PC-3 (cell line): ENCODE measurements around the gene SPDYE1. TPM values are rescaled to one million over a fixed set of nuclear protein-coding genes. Genes with fewer than 3 reads are reported as not detected.
A peak's percentile ranks its signal among the peaks of the same experiment; 100 is the strongest.
"Not testable (repeated sequence)": the region's sequence is repeated elsewhere in the genome, so short reads cannot be mapped to it uniquely, and the experiment has no call there.

Experiments
- ATAC-seq: fragments of 200-7000 bp; cut with Tn5 transposase; 2 replicates; pipeline ENCODE4 v1.9.1; 2020; ENCODE audit warnings: mild to moderate bottlenecking, moderate library complexity
- BruUV-seq: library from RNA; stranded (reverse); fragments of 400-500 nt; replicated peaks from 2 replicates; lab custom pipeline; 2021; lab: Mats Ljungman, UMichigan
- CTCF ChIA-PET: fragments of 300-600 bp; sonication (Branson Sonifier 250); formaldehyde crosslinking; loops from one replicate; lab custom pipeline; 2022; ENCODE audit warnings: antibody characterized with exemption; lab: Charles Lee
- POLR2A ChIA-PET: fragments of 300-600 bp; sonication (Branson Sonifier 250); formaldehyde crosslinking; loops from one replicate; lab custom pipeline; 2022; ENCODE audit warnings: antibody characterized with exemption; ENCODE audit not compliant: unreplicated experiment; lab: Charles Lee
- DNase-seq: peaks from one replicate; pipeline ENCODE4 v3.0.0-alpha.2; 2015
- H2AFZ ChIP-seq: fragments of 300-600 bp; sonication (generic); 2 replicates; pipeline ENCODE4 v1.6.0; 2016; ENCODE audit warnings: antibody characterized with exemption, low read length
- H3F3A ChIP-seq: fragments of 300-600 bp; sonication (generic); one replicate; pipeline ENCODE4 v1.6.0; 2017; ENCODE audit warnings: antibody characterized with exemption, low read length, control low read depth, mild to moderate bottlenecking; ENCODE audit not compliant: unreplicated experiment
- H3K27ac ChIP-seq: fragments of 300-600 bp; sonication (generic); 2 replicates; pipeline ENCODE4 v1.5.1; 2016; ENCODE audit warnings: mild to moderate bottlenecking, low read length
- H3K27me3 ChIP-seq: fragments of 300-600 bp; sonication (generic); 2 replicates; pipeline ENCODE4 v1.6.1; 2016; ENCODE audit warnings: low read length, mixed read lengths
- H3K36me3 ChIP-seq: fragments of 300-600 bp; sonication (generic); 2 replicates; pipeline ENCODE4 v1.6.1; 2016; ENCODE audit warnings: low read depth, mixed run types, low read length, mixed read lengths
- H3K4me1 ChIP-seq: fragments of 300-600 bp; sonication (generic); 2 replicates; pipeline ENCODE4 v1.5.1; 2016; ENCODE audit warnings: low read length; ENCODE audit not compliant: insufficient read depth
- H3K4me2 ChIP-seq: fragments of 300-600 bp; sonication (generic); 2 replicates; pipeline ENCODE4 v1.6.0; 2016; ENCODE audit warnings: low read length
- H3K4me3 ChIP-seq: fragments of 300-600 bp; sonication (generic); 2 replicates; pipeline ENCODE4 v1.5.1; 2016; ENCODE audit warnings: mild to moderate bottlenecking, low read length, mixed read lengths
- H3K79me2 ChIP-seq: fragments of 300-600 bp; sonication (generic); 2 replicates; pipeline ENCODE4 v1.6.1; 2017; ENCODE audit warnings: low read length, mixed read lengths
- H3K9ac ChIP-seq: fragments of 300-600 bp; sonication (generic); 2 replicates; pipeline ENCODE4 v1.6.0; 2016; ENCODE audit warnings: mild to moderate bottlenecking, low read length
- H3K9me2 ChIP-seq: fragments of 300-600 bp; sonication (generic); replicated peaks from 2 replicates; pipeline ENCODE4 v1.6.1; 2016; ENCODE audit warnings: mixed run types, low read length, mixed read lengths
- H3K9me3 ChIP-seq: fragments of 300-600 bp; sonication (generic); 2 replicates; pipeline ENCODE4 v1.6.1; 2016; ENCODE audit warnings: low read length, mixed read lengths
- H4K20me1 ChIP-seq: fragments of 300-600 bp; sonication (generic); 2 replicates; pipeline ENCODE4 v1.6.1; 2016; ENCODE audit warnings: low read length, mixed read lengths
- intact Hi-C: fragments of 100-400 bp; cut with micrococcal nuclease; formaldehyde crosslinking; loops from 2 replicates; pipeline ENCODE4 v1.9.0; 2023
- total RNA-seq: library from RNA; depleted of rRNA; stranded (reverse); fragments of >200 nt; gene quantifications from 2 replicates; pipeline ENCODE4 v1.2.3, GENCODE V29; 2014

Gene SPDYE1
- total RNA-seq, 1 experiment from 2014 or later: not detected

DNA sequence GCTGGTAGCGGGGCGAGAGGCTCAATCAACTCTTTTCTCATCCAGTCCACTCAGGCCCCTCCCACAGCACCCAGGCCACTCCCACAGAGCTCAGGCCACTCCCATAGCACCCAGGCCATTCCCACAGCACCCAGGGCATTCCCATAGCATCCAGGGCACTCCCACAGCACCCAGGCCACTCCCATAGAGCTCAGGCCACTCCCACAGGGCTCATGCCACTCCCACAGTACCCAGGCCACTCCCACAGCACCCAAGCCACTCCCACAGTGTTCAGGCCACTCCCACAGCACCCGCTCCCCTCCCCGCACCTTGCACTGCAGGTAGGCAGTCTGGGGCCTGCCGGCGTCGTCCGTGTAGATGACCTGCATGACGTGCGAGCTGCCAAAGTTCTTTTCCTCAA, 38.7 kb downstream of the SPDYE1 start:
- H3K9me2 ChIP-seq, H3K79me2 ChIP-seq, H3K4me3 ChIP-seq, H3K4me2 ChIP-seq, CTCF ChIA-PET, H4K20me1 ChIP-seq, H3K36me3 ChIP-seq, POLR2A ChIA-PET, H3K9me3 ChIP-seq, H3K27me3 ChIP-seq, H2AFZ ChIP-seq, intact Hi-C loops, H3K27ac ChIP-seq, H3K9ac ChIP-seq, H3K4me1 ChIP-seq, H3F3A ChIP-seq, BruUV-seq: not testable (repeated sequence)
- DNase-seq (peak; percentile 69), ATAC-seq (peak; percentile 75)

GRCh38 chr7:44037951-44038350, 40.3 kb downstream of the SPDYE1 start:
- H3K36me3 ChIP-seq, POLR2A ChIA-PET, ATAC-seq, H3K4me1 ChIP-seq, H3K9me3 ChIP-seq, CTCF ChIA-PET, H3F3A ChIP-seq, H3K4me3 ChIP-seq, BruUV-seq, H3K79me2 ChIP-seq, H3K27ac ChIP-seq, H3K27me3 ChIP-seq, H3K4me2 ChIP-seq, H3K9me2 ChIP-seq, H4K20me1 ChIP-seq, intact Hi-C loops, H3K9ac ChIP-seq, H2AFZ ChIP-seq, DNase-seq: not testable (repeated sequence)

- H3K4me3 ChIP-seq, H3K9me3 ChIP-seq, H3F3A ChIP-seq, H3K9me2 ChIP-seq, H2AFZ ChIP-seq, H4K20me1 ChIP-seq, H3K27ac ChIP-seq, intact Hi-C loops, BruUV-seq, H3K4me1 ChIP-seq, DNase-seq, H3K9ac ChIP-seq, H3K36me3 ChIP-seq, ATAC-seq, H3K27me3 ChIP-seq, CTCF ChIA-PET, H3K79me2 ChIP-seq, H3K4me2 ChIP-seq: not testable (repeated sequence)
- POLR2A ChIA-PET: interaction anchor here (0.6 kb wide), 1 partner anchor 152 kb away, joined by 3 read pairs; no protein-coding TSS in a partner anchor
Observed at GRCh38 chr7:44038553-44038952, 40.9 kb downstream of the SPDYE1 start.

DNA sequence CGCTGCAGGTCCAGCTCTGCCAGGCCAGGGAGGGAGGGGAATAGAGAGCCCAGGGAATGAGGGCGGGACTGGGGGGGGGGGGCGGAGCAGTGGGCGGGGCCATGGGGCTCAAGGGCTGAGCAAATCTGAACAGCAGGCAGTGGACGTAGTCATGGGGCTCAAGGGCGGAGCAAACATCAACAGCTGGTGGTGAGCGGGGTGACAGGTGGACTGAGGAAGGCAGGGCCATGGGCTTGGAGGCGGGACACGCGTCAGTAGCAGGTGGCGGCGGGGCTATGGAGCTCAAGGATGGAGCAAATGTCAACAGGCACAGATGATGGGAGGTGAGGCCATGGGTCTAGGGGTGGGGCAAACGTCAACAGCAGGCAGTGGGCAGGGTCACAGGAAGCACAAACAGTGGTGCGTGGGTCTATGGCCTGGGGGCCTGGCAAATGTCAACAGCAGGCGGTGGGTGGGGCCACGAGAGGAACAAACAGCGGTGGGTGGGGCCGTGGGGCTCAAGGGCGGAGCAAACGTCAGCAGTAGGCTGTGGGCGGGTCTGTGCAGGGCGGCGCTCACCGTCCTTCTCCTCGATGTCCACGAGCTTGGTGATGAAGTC, 41.4 kb downstream of the SPDYE1 start:
- Histone ChIP-seq H3K4me2 (peak overlapping the region; percentile 78), H3K4me3 (peak overlapping the region; percentile 49; the same call in 1 of the 2 replicates), H2AFZ (0 out of 2 replicates have a peak overlapping the region, but pooled peaks have one; percentile 53)
- H3K9me2 ChIP-seq, H3F3A ChIP-seq, H4K20me1 ChIP-seq, H3K9ac ChIP-seq, H3K27ac ChIP-seq, CTCF ChIA-PET, H3K27me3 ChIP-seq, H3K9me3 ChIP-seq, H3K79me2 ChIP-seq, H3K4me1 ChIP-seq, intact Hi-C loops, H3K36me3 ChIP-seq, BruUV-seq: not testable (repeated sequence)
- ATAC-seq: peak; percentile 81
- POLR2A ChIA-PET: interaction anchor here (0.6 kb wide), 1 partner anchor 151 kb away, joined by 3 read pairs; no protein-coding TSS in a partner anchor
- peak; percentile 80 for DNase-seq

DNA sequence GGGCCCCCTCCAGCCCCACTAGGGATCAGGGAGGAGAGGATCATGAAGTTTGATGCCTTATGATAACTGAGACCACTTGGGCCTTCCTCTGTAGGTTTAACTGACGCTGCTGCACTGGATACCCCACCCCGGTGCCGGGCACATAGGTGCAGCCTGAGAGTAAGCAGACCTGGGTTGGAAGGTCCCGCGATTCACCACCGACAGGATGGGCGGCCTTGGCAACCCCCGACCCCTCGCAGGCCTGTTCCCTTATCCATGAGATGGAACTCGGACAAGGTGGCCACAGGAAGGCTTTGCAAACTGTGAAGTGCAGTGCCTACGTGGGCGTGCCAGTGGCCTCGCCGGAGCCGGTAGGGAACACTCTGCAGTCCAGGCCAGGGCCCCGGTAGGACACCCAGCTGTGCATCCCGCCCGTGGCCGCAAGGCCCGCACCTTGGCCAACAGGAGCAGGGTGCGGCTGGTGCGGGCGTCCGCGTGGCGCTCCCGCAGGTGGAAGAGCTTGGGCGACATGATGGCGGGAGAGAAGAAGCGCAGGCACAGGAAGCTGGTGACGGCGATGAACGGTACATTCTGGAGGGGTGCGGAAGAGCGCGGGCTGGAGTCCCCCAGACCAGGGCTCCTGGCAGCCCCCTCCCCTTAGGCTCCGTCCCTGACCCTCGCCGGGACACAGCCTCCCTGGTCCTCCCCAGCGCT, 42.2 kb downstream of the SPDYE1 start:
- H3K27me3 ChIP-seq, POLR2A ChIA-PET: not testable (repeated sequence)

DNA sequence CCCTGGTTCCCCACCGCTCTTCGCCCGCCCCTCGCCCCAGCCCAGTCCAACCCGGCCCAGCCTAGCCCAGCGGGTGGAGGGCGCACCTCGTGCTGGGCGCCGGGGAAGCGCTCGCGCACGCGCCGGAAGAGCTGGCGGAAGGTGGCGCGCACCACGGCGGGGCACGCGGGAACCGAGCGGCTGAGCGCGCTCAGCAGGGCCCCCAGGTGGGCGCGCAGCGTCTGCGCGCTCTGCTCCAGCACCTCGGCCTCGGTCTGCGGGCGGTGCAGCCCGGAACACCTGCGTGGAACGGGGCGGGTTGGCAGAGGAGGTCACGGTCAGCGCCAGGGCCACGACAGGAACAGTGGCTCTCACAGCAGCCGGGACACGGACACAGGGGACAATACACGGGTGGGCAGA, 42.8 kb downstream of the SPDYE1 start:
- ATAC-seq, H3K9me3 ChIP-seq, H3K4me1 ChIP-seq, H2AFZ ChIP-seq, H3K36me3 ChIP-seq, H3F3A ChIP-seq, H3K27ac ChIP-seq, CTCF ChIA-PET, H4K20me1 ChIP-seq, intact Hi-C loops, H3K9me2 ChIP-seq, POLR2A ChIA-PET, H3K9ac ChIP-seq, DNase-seq, H3K27me3 ChIP-seq, BruUV-seq: not testable (repeated sequence)
- peaks cover 10% of the 10 kb centered on the region for H3K79me2 ChIP-seq
- H3K4me2 ChIP-seq: peak overlapping the region; percentile 71
- H3K4me3 ChIP-seq: peak overlapping the region; percentile 38; the same call in 1 of the 2 replicates

More for the DNA sequence above, 42.2 kb downstream of the SPDYE1 start:
- H3K79me2 ChIP-seq, H3K36me3 ChIP-seq, ATAC-seq, intact Hi-C loops, H3K9me2 ChIP-seq, H3K4me3 ChIP-seq, H3K9ac ChIP-seq, H3K9me3 ChIP-seq, H3K27ac ChIP-seq, CTCF ChIA-PET, H2AFZ ChIP-seq, H3F3A ChIP-seq, DNase-seq, H3K4me1 ChIP-seq, H3K4me2 ChIP-seq, H4K20me1 ChIP-seq: not testable (repeated sequence)
- BruUV-seq: TSS peak; percentile 32
